Fibroblast of peridontal ligament (primary cell): ENCODE results near the gene DDX20.
"Not testable (repeated sequence)": the region's sequence is repeated elsewhere in the genome, so short reads cannot be mapped to it uniquely, and the experiment has no call there.

Experiments used
- DNase-seq: peaks from one replicate; pipeline ENCODE4 v3.0.0-alpha.2; 2010; ENCODE audit errors: extremely low read depth

The DDX20 gene

GRCh38 chr1:111733183-111733991 is 22.3 kb upstream of the DDX20 start:
- DNase-seq = peak; percentile 96

- no peak for DNase-seq
Observed at GRCh38 chr1:111733992-111734341, 21.7 kb upstream of the DDX20 start.

- DNase-seq = no peak
Observed at GRCh38 chr1:111734426-111734825, 21.3 kb upstream of the DDX20 start.

GRCh38 chr1:111734856-111735255 is 20.8 kb upstream of the DDX20 start:
- DNase-seq = no peak

- peak; percentile 66 for DNase-seq
Observed at GRCh38 chr1:111735321-111735720, 20.4 kb upstream of the DDX20 start.

- DNase-seq = no peak
Observed at GRCh38 chr1:111735858-111736544, 19.7 kb upstream of the DDX20 start.

- peak; percentile 51 for DNase-seq
Observed at GRCh38 chr1:111736548-111737215, 19.0 kb upstream of the DDX20 start.

- DNase-seq = no peak
Observed at GRCh38 chr1:111737216-111738132, 18.2 kb upstream of the DDX20 start.

- DNase-seq = no peak
Observed at GRCh38 chr1:111738133-111738435, 17.6 kb upstream of the DDX20 start.

GRCh38 chr1:111738436-111739193 is 17.1 kb upstream of the DDX20 start:
- DNase-seq = peak; percentile 73

GRCh38 chr1:111739194-111739924 is 16.3 kb upstream of the DDX20 start, which contains the start of gene INKA2:
TSS of gene INKA2 (minus strand) at chr1:111739395. CDS start at chr1:111739242, 153 bp downstream.
- DNase-seq = peak; percentile 81

- DNase-seq = peak; percentile 71
Observed at GRCh38 chr1:111739925-111740765, 15.6 kb upstream of the DDX20 start.

GRCh38 chr1:111742292-111742691 is 13.4 kb upstream of the DDX20 start:
- DNase-seq = not testable (repeated sequence)

- peak; percentile 64 for DNase-seq
Observed at GRCh38 chr1:111742938-111743549, 12.7 kb upstream of the DDX20 start.

- peak; percentile 71 for DNase-seq
Observed at GRCh38 chr1:111743679-111744101, 12.0 kb upstream of the DDX20 start.

- peak; percentile 61 for DNase-seq
Observed at GRCh38 chr1:111745675-111746613, 9.8 kb upstream of the DDX20 start.

GRCh38 chr1:111746614-111746999 is 9.1 kb upstream of the DDX20 start:
- no peak for DNase-seq

- DNase-seq = peak; percentile 76
Observed at GRCh38 chr1:111747282-111747734, 8.4 kb upstream of the DDX20 start.
